DMS 273 (cell line): Measurements from ENCODE around the gene A2ML1.
A peak's percentile ranks its signal among the peaks of the same experiment; 100 is the strongest.
"Not testable (repeated sequence)": the region's sequence is repeated elsewhere in the genome, so short reads cannot be mapped to it uniquely, and the experiment has no call there.

ENCODE experiments used
- DNase-seq: peaks from one replicate; lab custom pipeline; 2025; ENCODE audit not compliant: unreplicated experiment; lab: John Stamatoyannopoulos, UW

A2ML1 gene

GRCh38 chr12:8903646-8904045 is 81.2 kb downstream of the A2ML1 start:
- no peak for DNase-seq

GRCh38 chr12:8904665-8905064 is 82.2 kb downstream of the A2ML1 start:
- DNase-seq, result no peak

- DNase-seq, result no peak
Measured at GRCh38 chr12:8905546-8905945, 83.1 kb downstream of the A2ML1 start.

- no peak for DNase-seq
Measured at GRCh38 chr12:8906266-8907180, 84.1 kb downstream of the A2ML1 start.

GRCh38 chr12:8907513-8907912 is 85.1 kb downstream of the A2ML1 start:
- DNase-seq, result peak; percentile 61

- DNase-seq, result no peak
Measured at GRCh38 chr12:8909752-8910151, 87.3 kb downstream of the A2ML1 start.

- no peak for DNase-seq
Measured at GRCh38 chr12:8911606-8912268, 89.3 kb downstream of the A2ML1 start.

- DNase-seq, result peak; percentile 14
Measured at GRCh38 chr12:8912914-8913313, 90.5 kb downstream of the A2ML1 start.

GRCh38 chr12:8913702-8914032 is 91.2 kb downstream of the A2ML1 start:
- no peak for DNase-seq

GRCh38 chr12:8914033-8914715 is 91.8 kb downstream of the A2ML1 start, which contains the start of gene PHC1:
PHC1 (plus strand) TSS chr12:8914509; CDS start chr12:8917678, 3,169 bp downstream.
- DNase-seq, result peak; percentile 87

- peak; percentile 58 for DNase-seq
Measured at GRCh38 chr12:8914716-8915526, 92.5 kb downstream of the A2ML1 start.

- DNase-seq, result no peak
Measured at GRCh38 chr12:8916154-8916553, 93.7 kb downstream of the A2ML1 start.

GRCh38 chr12:8917031-8917430 is 94.6 kb downstream of the A2ML1 start:
- no peak for DNase-seq

- DNase-seq, result no peak
Measured at GRCh38 chr12:8917751-8918150, 95.3 kb downstream of the A2ML1 start.

- DNase-seq, result not testable (repeated sequence)
Measured at GRCh38 chr12:8919643-8920042, 97.2 kb downstream of the A2ML1 start.

- DNase-seq, result no peak
Measured at GRCh38 chr12:8922544-8922943, 100.1 kb downstream of the A2ML1 start.
